ENCODE data around the gene KCNMA1.

KCNMA1 gene

GRCh38 chr10:77097625-77098024 is 540.0 kb downstream of the KCNMA1 start:
- Histone ChIP-seq H3K9me3 (ENCODE audit: control insufficient read depth, low read length) (no peaks in the 10 kb centered on the region), H3K4me3 (ENCODE audit: low read depth, low read length) (no peak overlapping the region), H3K4me1 (no peaks in the 10 kb centered on the region), H2AFZ (no peak overlapping the region), H3K9ac (no peak overlapping the region), H3K4me2 (ENCODE audit: low read length) (no peak overlapping the region), H3K27ac (no peak overlapping the region), H3K79me2 (no peaks in the 10 kb centered on the region), H3K27me3 (ENCODE audit: control insufficient read depth, insufficient read depth, low read length) (no peaks in the 10 kb centered on the region), H3K36me3 (ENCODE audit: control insufficient read depth, insufficient read depth, low read length) (no peaks in the 10 kb centered on the region)
- TF ChIP-seq, protein P1, sequence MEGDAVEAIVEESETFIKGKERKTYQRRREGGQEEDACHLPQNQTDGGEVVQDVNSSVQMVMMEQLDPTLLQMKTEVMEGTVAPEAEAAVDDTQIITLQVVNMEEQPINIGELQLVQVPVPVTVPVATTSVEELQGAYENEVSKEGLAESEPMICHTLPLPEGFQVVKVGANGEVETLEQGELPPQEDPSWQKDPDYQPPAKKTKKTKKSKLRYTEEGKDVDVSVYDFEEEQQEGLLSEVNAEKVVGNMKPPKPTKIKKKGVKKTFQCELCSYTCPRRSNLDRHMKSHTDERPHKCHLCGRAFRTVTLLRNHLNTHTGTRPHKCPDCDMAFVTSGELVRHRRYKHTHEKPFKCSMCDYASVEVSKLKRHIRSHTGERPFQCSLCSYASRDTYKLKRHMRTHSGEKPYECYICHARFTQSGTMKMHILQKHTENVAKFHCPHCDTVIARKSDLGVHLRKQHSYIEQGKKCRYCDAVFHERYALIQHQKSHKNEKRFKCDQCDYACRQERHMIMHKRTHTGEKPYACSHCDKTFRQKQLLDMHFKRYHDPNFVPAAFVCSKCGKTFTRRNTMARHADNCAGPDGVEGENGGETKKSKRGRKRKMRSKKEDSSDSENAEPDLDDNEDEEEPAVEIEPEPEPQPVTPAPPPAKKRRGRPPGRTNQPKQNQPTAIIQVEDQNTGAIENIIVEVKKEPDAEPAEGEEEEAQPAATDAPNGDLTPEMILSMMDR (IDR thresholded peaks at IDR 0.05) = no peak

DNA sequence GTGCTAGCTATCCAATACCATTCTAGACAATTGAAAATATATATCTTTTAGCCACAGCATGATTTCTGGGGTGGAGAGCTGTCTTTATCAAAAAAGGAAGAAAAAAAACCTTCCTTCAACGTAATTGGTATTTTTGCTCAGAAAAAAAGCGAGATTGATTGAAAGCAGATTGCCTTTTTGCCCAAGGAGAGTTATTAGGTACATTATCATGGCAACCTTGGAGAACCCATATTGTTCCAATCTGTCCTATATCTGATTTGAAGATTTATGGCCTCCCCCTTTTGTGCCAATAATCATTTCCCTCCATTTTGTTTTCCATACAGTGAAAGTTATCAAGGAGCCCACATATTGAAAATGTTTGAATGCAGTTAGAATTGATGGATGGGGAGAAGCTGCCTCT is 544.5 kb downstream of the KCNMA1 start:
- no peak overlapping the region for H3K27ac ChIP-seq
- H3K4me3 ChIP-seq (ENCODE audit: low read depth, low read length) = no peak overlapping the region
- no peaks in the 10 kb centered on the region for H3K4me1 ChIP-seq
- no peaks in the 10 kb centered on the region for H3K27me3 ChIP-seq (ENCODE audit: control insufficient read depth, insufficient read depth, low read length)
- no peaks in the 10 kb centered on the region for H3K9me3 ChIP-seq (ENCODE audit: control insufficient read depth, low read length)
- H3K4me2 ChIP-seq (ENCODE audit: low read length) = no peak overlapping the region
- H3K36me3 ChIP-seq (ENCODE audit: control insufficient read depth, insufficient read depth, low read length) = no peaks in the 10 kb centered on the region
- TF ChIP-seq, protein P1 (IDR thresholded peaks at IDR 0.05) = no peak
- H3K9ac ChIP-seq = no peak overlapping the region
- H3K79me2 ChIP-seq = no peaks in the 10 kb centered on the region
- no peak overlapping the region for H2AFZ ChIP-seq

DNA sequence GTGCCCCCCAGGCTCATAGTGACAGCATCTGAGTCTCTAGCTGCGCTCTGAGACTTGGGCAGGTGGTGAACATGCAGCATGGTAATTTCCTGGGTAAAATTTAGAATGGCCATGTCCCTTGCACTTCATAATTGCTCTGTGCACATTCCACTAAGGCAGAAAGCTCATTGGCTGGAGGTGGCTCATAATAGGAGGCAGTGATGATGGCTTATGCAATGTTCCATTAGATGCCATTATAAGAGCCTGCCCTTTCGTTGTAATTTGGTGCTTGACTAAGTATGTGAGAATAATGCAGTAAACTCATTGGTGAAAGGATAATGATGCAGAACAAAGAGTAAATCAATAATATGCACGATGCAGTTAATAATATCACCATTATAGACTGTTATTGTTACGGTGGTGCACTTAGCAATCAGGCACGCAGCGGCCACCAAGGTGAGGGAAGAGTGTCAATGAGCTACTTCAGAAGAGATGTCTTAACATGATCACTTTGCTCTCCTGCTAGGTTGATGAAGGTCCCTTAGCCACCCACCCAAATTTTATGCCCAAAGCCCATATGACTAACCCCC is 545.9 kb downstream of the KCNMA1 start:
- no peak overlapping the region for H3K9ac ChIP-seq
- H2AFZ ChIP-seq = no peak overlapping the region
- H3K4me3 ChIP-seq (ENCODE audit: low read depth, low read length) = no peak overlapping the region
- no peaks in the 10 kb centered on the region for H3K36me3 ChIP-seq (ENCODE audit: control insufficient read depth, insufficient read depth, low read length)
- no peak overlapping the region for H3K4me2 ChIP-seq (ENCODE audit: low read length)
- H3K27me3 ChIP-seq (ENCODE audit: control insufficient read depth, insufficient read depth, low read length) = no peaks in the 10 kb centered on the region
- no peak overlapping the region for H3K27ac ChIP-seq
- no peaks in the 10 kb centered on the region for H3K4me1 ChIP-seq
- TF ChIP-seq, protein P1 (IDR thresholded peaks at IDR 0.05) = no peak
- no peaks in the 10 kb centered on the region for H3K79me2 ChIP-seq
- H3K9me3 ChIP-seq (ENCODE audit: control insufficient read depth, low read length) = no peaks in the 10 kb centered on the region

DNA sequence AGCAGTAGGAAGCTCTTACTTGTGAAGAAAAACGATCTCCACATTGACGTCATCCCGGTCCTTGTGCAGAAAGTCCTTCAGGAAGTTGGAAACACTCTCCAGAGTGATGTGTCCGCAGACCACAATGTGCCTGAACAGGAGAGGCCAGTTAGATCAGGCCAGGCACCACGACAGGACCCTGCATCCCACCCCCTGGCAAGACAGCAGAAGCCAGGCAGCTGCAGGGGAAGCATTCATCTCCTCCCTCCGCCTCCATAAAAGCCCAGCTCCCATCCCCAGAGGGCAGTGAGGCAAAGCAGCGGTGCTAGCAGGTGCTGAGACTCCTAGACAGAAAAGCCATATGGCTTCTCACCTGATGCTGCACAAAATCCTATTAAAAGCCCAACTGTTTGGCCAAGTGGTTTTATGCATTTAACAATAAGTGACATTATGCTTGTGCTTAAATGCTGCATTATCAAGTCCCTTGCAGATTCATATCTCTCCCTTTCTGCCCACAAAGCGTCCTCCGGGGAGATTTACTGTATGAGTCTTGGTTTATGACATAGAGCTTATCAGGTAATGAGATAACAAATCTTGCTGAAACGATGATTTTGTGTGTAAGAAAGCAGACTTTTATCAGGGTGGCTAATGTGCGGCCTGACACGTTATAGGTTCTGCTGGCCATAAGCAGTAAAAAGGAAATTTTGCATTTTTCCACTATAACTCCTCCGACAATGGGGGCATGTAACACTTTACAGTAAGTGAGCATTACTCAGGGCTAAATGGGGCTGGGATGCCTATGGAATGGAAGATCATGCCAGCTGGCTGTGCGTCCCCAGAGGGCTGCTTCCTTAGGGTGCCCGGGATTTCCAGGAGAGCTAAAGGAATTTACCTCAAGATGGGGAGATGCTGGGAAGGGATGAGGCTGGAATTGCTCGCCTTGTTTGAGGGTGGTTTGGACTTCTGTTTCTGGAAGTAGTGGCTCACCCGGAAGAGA is 546.9 kb downstream of the KCNMA1 start:
- H3K4me3 ChIP-seq (ENCODE audit: low read depth, low read length) = no peak overlapping the region
- H3K4me1 ChIP-seq = no peaks in the 10 kb centered on the region
- TF ChIP-seq, protein P1 (IDR thresholded peaks at IDR 0.05) = no peak
- no peaks in the 10 kb centered on the region for H3K9me3 ChIP-seq (ENCODE audit: control insufficient read depth, low read length)
- no peak overlapping the region for H3K9ac ChIP-seq
- H3K4me2 ChIP-seq (ENCODE audit: low read length) = no peak overlapping the region
- no peak overlapping the region for H2AFZ ChIP-seq
- no peaks in the 10 kb centered on the region for H3K79me2 ChIP-seq
- no peak overlapping the region for H3K27ac ChIP-seq
- no peaks in the 10 kb centered on the region for H3K36me3 ChIP-seq (ENCODE audit: control insufficient read depth, insufficient read depth, low read length)
- H3K27me3 ChIP-seq (ENCODE audit: control insufficient read depth, insufficient read depth, low read length) = no peaks in the 10 kb centered on the region

Measured in parathyroid adenoma (tissue), 2 donors.